Inflammatory macrophage treated with lipopolysaccharide for 1 hour (primary cell): ENCODE measurements around the gene SCFD2.

Source experiments
- DNase-seq, 2 donors: peaks; one replicate each; pipeline ENCODE4 v3.0.0-alpha.2; 2020 to 2022

The SCFD2 gene

DNA sequence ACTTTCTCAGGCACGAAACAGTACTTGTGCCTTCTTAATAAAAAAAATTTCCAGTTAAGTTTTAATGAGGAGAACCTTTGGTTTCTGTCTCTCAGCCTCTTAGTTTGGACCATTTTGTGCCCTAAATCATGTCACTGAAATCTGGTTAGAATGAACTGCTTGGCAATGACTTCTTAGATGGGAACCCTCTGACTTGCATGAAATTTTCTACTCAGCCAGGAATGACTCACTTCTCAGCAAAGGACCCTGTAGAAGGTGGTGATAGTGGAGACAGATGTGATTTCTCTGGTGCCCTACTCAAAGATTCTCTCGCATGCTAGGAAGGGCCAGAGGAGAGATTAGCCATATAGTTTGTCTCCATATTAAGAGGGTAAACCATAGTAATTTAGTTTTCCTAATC, 453.3 kb downstream of the SCFD2 start:
- no peak for DNase-seq

- peak; percentile 41 to 75 for DNase-seq
Measured at GRCh38 chr4:52911684-52912294, 454.1 kb downstream of the SCFD2 start.

- no peak for DNase-seq
Measured at GRCh38 chr4:52910115-52910514, 455.7 kb downstream of the SCFD2 start.

DNA sequence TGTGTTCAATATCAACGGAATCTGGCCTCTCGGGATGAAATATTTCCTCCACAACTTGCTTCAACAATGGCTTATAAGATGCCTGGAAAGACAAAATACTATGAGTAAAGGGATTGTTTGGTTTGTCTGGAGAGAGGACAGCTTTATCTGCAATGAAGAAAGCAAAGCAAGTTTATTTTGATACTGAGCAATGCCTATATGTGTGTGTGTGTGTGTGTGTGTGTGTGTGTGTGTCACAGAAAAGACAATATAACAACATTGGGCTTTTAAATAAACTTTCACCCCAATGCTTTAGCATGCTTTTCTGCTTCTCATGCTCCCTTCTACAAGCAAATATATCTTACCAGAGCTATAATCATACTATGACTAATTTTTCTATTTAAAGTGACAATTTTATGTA, 458.4 kb downstream of the SCFD2 start:
- DNase-seq: no peak

- no peak for DNase-seq
Measured at GRCh38 chr4:52904421-52904820, 461.4 kb downstream of the SCFD2 start.

DNA sequence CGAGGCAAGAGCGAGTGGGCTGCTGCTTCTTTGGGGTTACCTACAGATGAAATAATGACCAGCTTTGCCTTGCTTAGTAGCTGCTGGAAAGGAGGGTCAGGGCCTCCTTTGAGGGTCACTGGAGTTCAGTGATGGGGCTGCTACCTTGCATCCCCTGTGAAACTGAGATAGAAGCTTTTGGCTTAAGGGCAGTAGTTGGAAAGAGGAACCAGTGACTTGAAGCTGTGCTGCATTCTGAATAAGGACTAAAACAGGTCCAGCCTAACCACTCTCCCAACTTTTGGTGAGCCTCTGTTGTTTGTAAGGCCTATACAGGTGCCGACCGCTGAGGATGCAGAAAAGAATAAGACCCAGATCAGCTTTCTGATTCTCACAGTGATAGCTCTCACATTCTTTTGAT, 462.6 kb downstream of the SCFD2 start:
- no peak for DNase-seq

- no peak for DNase-seq
Measured at GRCh38 chr4:52894443-52894842, 471.4 kb downstream of the SCFD2 start.

GRCh38 chr4:52892880-52893279, 473.0 kb downstream of the SCFD2 start:
- DNase-seq: no peak

GRCh38 chr4:52891743-52892142, 474.1 kb downstream of the SCFD2 start:
- no peak for DNase-seq

- DNase-seq: no peak
Measured at GRCh38 chr4:52890521-52890791, 475.4 kb downstream of the SCFD2 start.

- no peak for DNase-seq
Measured at GRCh38 chr4:52889778-52890520, 475.9 kb downstream of the SCFD2 start.

GRCh38 chr4:52889354-52889753, 476.5 kb downstream of the SCFD2 start:
- no peak for DNase-seq

GRCh38 chr4:52884994-52885393, 480.9 kb downstream of the SCFD2 start:
- no peak for DNase-seq

DNA sequence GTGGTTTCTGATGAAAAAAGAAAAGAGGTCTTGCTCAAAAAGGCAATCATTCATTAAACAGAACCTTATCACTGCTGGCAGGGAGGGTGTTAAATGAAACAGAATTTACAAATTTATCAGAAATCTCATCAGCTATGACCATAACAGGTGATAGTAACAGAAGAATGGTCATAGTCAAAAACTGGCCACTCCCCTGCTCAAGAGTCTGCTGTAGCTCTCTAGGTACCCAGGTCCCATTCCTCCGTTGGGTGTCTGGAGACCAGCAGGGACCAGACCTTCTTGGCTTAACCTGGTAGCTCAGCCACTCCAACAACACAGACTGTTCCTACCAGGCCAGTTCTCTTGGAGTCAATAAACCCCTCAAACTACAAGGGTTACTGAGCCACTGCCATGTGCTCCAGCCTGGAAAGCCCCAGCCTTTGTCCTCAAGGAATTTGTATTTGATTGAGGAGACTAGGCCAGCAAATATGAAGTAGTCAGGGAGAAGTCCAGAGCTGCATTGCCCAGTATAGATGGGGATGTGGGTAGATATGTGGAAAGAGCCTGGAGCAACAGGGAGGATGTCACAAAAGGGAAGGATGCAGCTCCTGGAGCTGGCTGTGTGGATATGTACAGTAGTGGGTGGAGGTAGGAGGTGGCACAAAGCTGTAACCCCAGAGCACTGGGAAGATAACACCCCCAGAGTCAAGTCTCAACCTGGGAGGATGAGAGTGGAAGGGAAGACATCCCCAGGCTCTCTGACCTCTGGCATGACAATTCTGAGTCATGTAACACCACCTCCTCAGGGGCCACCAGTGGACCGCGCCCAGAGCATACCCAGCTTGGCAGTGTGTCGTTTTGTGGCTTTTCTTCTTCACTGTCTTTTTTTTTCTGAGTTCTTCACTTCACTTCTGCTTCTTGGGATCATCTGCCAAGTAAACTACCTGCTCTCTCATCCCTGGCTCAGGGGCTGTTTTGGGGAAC, 481.9 kb downstream of the SCFD2 start:
- DNase-seq: peak; percentile 29 to 83

DNA sequence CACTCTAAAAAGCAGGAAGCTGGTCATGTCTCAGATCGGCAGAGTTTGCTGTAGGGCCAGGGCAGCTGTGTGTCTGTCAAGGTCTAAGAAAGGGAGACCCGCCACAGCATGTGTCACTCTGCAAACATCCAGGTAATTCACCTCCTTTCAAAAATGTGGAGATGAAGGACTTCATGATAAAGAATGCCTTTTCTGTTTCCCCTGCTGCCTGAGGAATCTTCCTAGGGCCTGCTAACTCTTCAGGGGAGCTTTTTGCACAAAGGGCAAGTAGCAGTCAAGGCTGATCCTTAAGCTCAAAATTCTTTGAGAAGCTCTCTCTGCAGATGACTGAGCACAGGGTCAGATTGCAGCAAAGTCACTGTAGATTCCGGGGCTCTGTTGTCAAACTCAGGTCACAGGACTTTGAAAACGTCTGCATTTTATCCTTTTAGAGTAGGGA, 482.7 kb downstream of the SCFD2 start:
- DNase-seq: no peak

DNA sequence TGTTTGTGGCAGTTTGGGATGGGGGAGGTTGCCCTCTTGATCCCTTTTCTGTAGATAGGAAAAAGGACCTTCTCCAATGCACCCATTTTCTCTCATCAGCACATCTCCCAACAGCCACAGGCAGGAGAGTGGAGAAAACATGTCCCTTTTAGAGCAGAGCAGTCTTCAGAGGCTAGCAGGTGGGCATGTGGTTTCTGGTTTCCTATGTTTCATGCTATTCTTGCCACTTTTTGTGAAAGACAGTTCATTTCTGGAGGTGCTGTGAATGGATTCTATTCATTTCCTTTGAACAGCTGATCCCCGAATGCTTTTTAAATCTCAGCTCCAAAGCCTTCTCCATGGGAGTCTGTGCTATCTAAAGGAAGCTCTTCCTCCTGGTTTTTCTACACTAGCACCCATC, 484.9 kb downstream of the SCFD2 start:
- DNase-seq: no peak

DNA sequence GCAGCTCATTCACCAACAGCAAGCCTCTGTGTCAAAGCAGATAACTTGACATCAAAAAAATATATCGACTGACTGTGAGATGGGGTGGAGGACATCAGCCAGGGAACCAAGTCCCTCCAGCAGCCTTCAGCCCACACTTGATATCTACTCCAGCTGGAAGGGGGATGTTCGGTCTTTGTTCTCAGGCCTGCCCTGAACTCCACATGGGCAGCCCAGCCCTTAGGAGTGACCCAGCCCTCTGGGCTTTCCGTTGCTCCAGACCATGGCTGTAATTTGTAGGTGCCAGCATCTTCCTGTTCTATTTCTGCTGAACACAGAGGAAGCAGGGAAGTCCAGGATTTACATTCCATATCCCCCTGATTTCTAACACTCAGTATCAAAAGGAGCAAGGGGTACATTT, 486.4 kb downstream of the SCFD2 start:
- DNase-seq: peak in 1 of 2 donors; percentile 21

GRCh38 chr4:52877694-52878093, 488.2 kb downstream of the SCFD2 start:
- DNase-seq: no peak

DNA sequence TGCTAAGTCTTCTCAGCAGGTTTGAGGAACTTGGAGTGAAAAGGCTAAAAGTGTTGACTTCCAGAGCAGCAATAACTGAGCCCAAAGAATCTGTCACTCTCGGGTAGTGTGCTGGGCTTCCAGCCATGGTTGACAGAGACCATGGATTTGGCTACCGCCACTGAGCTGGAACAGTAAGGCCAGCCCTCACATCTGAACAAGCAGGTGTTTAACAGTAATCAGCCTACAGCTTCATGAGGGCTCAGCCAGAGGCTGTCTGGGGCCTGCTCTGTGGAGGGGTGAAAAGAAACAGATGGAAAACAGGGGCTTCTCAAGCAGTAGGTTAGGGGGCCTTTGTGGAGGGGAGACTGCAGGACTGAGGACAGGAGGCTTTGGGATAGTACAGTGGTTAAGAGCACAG, 488.8 kb downstream of the SCFD2 start:
- DNase-seq: no peak

DNA sequence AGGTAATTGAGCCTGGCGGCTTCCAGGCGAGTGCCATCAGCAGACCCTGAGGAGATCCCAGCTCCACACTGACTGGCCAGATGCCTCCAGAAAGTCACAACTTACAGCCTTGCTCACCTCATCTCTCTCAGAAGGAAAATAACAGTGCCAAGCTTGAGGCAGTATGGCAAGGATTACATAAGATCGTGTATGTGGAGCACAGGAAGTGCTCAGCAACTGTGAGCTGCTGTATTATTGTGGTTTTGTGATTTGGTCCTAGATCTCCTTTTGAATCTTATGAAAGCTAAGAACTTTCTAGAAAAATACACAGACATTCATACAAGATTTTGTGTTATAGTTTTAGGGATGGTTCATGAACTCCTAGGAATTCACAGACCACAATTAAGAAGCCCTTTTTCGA, 489.8 kb downstream of the SCFD2 start:
- no peak for DNase-seq

GRCh38 chr4:52874948-52875347, 490.9 kb downstream of the SCFD2 start:
- DNase-seq: no peak

DNA sequence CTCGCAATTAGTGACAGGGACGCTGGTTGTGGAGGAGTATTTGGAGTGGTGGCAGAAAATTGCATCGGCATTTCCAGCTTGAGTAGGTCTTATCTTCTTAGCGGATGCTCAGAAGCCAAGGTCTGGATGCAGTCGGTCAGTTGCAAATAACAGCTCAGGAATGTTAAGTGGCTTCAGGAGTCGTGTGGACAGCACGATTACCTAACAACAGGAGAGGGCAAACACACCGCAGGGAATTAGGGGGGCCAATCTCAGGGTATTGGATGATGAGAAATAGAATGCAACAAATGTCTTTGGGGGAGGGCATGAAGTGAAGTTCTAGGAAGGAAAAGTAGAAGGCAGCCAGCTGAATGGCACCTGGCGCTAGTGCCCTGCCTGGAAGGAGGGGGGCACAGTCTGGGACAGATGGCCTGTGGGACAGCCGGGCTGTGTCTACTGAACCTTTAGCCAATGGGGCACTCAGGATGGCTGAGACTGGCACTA, 492.0 kb downstream of the SCFD2 start:
- no peak for DNase-seq

DNA sequence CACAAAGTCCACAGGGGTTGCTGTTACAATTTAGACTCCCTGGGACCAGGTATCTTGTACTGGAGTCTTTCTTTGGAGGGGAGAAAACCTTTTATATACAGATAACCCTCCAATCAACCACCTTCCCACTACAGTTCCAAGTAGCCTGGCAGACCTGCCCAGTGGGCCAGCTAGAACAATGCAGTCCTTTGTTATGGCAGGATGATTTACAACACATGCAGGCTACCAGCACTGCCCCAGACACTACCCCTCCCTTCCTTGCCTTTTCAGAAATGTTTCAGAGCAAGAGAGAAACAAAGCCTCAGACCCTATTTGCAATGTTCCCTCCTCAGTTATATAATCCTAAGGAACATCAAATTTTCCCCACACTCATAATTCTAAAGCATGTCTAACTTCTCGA, 492.7 kb downstream of the SCFD2 start:
- no peak for DNase-seq

DNA sequence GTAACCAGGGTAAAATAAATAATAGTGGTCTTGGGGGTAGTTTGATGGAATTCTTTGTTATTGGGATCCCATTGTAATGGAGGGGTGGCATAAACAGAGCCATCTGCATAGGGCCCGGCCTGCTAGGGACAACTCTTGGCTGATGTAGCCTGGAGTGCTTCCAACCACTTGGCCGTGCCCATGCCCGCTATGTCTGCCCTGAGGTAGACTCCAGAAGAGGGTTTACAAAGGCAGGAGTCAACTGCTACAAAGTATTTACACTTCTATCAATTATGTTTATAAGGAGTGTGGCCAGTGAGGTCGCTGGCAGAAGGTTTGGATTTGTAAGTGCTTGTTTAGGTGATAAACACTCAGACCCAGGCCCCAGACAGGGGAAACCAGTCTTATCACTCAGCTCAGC, 495.6 kb downstream of the SCFD2 start:
- DNase-seq: no peak
